Measurements from ENCODE around the gene SRF. TPM values are rescaled to one million over a fixed set of nuclear protein-coding genes. Genes with fewer than 3 reads are reported as not detected.

The SRF gene
- total RNA-seq, 2 donors from 2014 or later: 32.7 to 44.2 TPM

GRCh38 chr6:43143235-43144128 is 27.6 kb upstream of the SRF start:
- no peak overlapping the region for H3K4me3 Mint-ChIP-seq
- Histone ChIP-seq H3K4me3 (ENCODE audit: low read length) (no peak overlapping the region), H3K27ac (ENCODE audit: low read depth, low read length) (peak overlapping the region; percentile 34)

DNA sequence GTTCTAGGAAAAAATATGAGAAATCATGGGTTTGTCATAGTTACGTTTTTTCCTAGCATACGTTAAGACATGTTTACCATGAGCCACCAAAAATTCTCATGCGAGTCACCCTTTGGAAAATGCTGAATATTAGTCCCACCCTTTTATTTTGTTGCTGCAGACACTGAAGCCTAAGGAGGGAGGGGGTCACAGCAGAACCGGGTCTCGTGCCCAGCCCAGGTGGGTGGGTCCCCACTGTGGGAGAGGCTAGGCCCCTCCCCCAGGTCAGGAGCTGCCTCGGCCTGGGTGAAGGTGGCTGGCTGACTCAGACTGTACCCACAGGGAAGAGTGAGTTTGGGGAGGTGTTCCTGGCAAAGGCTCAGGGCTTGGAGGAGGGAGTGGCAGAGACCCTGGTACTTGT is 26.2 kb upstream of the SRF start:
- Mint-ChIP-seq H3K4me3 (no peak overlapping the region), H3K9me3 (no peaks in the 10 kb centered on the region), H3K27me3 (ENCODE audit: insufficient read depth) (no peaks in the 10 kb centered on the region), H3K27ac (no peak overlapping the region), H3K36me3 (ENCODE audit: low read depth) (peaks cover 33% of the 10 kb centered on the region), H3K4me1 (peaks cover 6% of the 10 kb centered on the region)
- 87 to 96% methylated on average over 4 to 6 of the region's 6 CpGs for WGBS, 2 experiments (ENCODE audit: insufficient coverage in 1 of 2, insufficient read length in 1 of 2)
- no peaks in the 10 kb centered on the region for H3K9me3 ChIP-seq (ENCODE audit: control insufficient read depth, low read length)
- H3K4me3 ChIP-seq (ENCODE audit: low read length): no peak overlapping the region
- no peaks in the 10 kb centered on the region for H3K27me3 ChIP-seq (ENCODE audit: control insufficient read depth, insufficient read depth, low read length, poor library complexity, severe bottlenecking)
- peaks cover 58% of the 10 kb centered on the region for H3K36me3 ChIP-seq (ENCODE audit: control insufficient read depth, insufficient read depth, low read length)
- TF ChIP-seq, protein P1, sequence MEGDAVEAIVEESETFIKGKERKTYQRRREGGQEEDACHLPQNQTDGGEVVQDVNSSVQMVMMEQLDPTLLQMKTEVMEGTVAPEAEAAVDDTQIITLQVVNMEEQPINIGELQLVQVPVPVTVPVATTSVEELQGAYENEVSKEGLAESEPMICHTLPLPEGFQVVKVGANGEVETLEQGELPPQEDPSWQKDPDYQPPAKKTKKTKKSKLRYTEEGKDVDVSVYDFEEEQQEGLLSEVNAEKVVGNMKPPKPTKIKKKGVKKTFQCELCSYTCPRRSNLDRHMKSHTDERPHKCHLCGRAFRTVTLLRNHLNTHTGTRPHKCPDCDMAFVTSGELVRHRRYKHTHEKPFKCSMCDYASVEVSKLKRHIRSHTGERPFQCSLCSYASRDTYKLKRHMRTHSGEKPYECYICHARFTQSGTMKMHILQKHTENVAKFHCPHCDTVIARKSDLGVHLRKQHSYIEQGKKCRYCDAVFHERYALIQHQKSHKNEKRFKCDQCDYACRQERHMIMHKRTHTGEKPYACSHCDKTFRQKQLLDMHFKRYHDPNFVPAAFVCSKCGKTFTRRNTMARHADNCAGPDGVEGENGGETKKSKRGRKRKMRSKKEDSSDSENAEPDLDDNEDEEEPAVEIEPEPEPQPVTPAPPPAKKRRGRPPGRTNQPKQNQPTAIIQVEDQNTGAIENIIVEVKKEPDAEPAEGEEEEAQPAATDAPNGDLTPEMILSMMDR (conservative IDR thresholded peaks at IDR 0.05): no peak
- DNase-seq: no peak
- H3K4me1 ChIP-seq (ENCODE audit: control insufficient read depth, insufficient read depth, low read length): no peaks in the 10 kb centered on the region
- H3K27ac ChIP-seq (ENCODE audit: low read depth, low read length): no peak overlapping the region
- H3K9ac ChIP-seq (ENCODE audit: extremely low read depth, low read length, poor library complexity, severe bottlenecking): no peak overlapping the region

More at GRCh38 chr6:43143235-43144128, 27.6 kb upstream of the SRF start:
- Mint-ChIP-seq H3K27me3 (ENCODE audit: insufficient read depth) (no peaks in the 10 kb centered on the region), H3K4me1 (peaks cover 6% of the 10 kb centered on the region), H3K27ac (peak overlapping the region; percentile 88), H3K36me3 (ENCODE audit: low read depth) (peaks cover 38% of the 10 kb centered on the region), H3K9me3 (no peaks in the 10 kb centered on the region)
- Histone ChIP-seq H3K27me3 (ENCODE audit: control insufficient read depth, insufficient read depth, low read length, poor library complexity, severe bottlenecking) (no peaks in the 10 kb centered on the region), H3K36me3 (ENCODE audit: control insufficient read depth, insufficient read depth, low read length) (peaks cover 66% of the 10 kb centered on the region), H3K9ac (ENCODE audit: extremely low read depth, low read length, poor library complexity, severe bottlenecking) (no peak overlapping the region), H3K9me3 (ENCODE audit: control insufficient read depth, low read length) (no peaks in the 10 kb centered on the region), H3K4me1 (ENCODE audit: control insufficient read depth, insufficient read depth, low read length) (no peaks in the 10 kb centered on the region)
- 19 to 21% methylated on average over 20 to 25 of the region's 25 CpGs for WGBS, 2 experiments (ENCODE audit: insufficient coverage in 1 of 2, insufficient read length in 1 of 2)
- DNase-seq: peak; percentile 98
- TF ChIP-seq, protein P1 (conservative IDR thresholded peaks at IDR 0.05): peak; percentile 99

DNA sequence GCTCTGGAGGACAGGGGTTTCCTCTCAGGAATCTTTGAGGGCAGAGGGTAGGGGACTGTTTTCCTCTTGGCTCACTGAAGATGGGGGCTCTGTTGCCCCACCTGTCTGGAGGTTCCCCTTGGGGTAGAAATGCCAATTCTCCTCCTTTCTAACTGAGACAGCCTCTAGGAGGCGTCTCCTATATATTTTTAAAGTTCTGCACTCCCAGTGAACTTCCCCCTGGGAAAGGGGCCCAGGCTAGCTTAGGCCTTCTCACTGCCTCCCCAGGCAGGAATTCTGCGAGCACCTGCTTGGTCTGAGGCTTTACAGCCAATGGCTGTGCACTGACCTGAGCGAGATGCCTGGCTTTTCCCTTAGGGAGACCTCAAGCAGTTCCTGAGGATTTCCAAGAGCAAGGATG is 24.8 kb upstream of the SRF start:
- Mint-ChIP-seq H3K4me1 (peaks cover 6% of the 10 kb centered on the region), H3K9me3 (no peaks in the 10 kb centered on the region), H3K4me3 (no peak overlapping the region), H3K27me3 (ENCODE audit: insufficient read depth) (no peaks in the 10 kb centered on the region), H3K27ac (no peak overlapping the region), H3K36me3 (ENCODE audit: low read depth) (peaks cover 40% of the 10 kb centered on the region)
- 90 to 100% methylated on average over 1 to 3 of the region's 3 CpGs for WGBS, 2 experiments (ENCODE audit: insufficient coverage in 1 of 2, insufficient read length in 1 of 2)
- no peaks in the 10 kb centered on the region for H3K4me1 ChIP-seq (ENCODE audit: control insufficient read depth, insufficient read depth, low read length)
- H3K9ac ChIP-seq (ENCODE audit: extremely low read depth, low read length, poor library complexity, severe bottlenecking): no peak overlapping the region
- no peaks in the 10 kb centered on the region for H3K27me3 ChIP-seq (ENCODE audit: control insufficient read depth, insufficient read depth, low read length, poor library complexity, severe bottlenecking)
- no peak overlapping the region for H3K27ac ChIP-seq (ENCODE audit: low read depth, low read length)
- H3K9me3 ChIP-seq (ENCODE audit: control insufficient read depth, low read length): no peaks in the 10 kb centered on the region
- H3K36me3 ChIP-seq (ENCODE audit: control insufficient read depth, insufficient read depth, low read length): peaks cover 59% of the 10 kb centered on the region
- no peak overlapping the region for H3K4me3 ChIP-seq (ENCODE audit: low read length)
- no peak for DNase-seq
- TF ChIP-seq, protein P1 (conservative IDR thresholded peaks at IDR 0.05): no peak

Data from endodermal cell (in vitro differentiated cells).